Natural killer cell (primary cell): ENCODE results near the gene SEMA3B. TPM values are rescaled to one million over a fixed set of nuclear protein-coding genes. Genes with fewer than 3 reads are reported as not detected.

Source experiments
- ATAC-seq, 3 donors: fragments of 150-1000 bp in 2 of 3; fragments of 200-7000 bp in 1 of 3; cut with Tn5 transposase; 1 replicate in 1 of 3; 2 replicates in 2 of 3; pipeline ENCODE4 v1.10.0; 2021; ENCODE audit warnings: mild to moderate bottlenecking in 2 of 3, moderate library complexity in 2 of 3
- DNase-seq, 2 donors: peaks; one replicate each; pipeline versions ENCODE4 v3.0.0 to v3.0.0-alpha.2; 2013 to 2021; ENCODE audit warnings: mixed read lengths in 1 of 2
- H3K27ac ChIP-seq: one replicate; pipeline ENCODE4 v1.5.1; 2013; ENCODE audit warnings: mild to moderate bottlenecking, low read length
- H3K27me3 ChIP-seq: one replicate; pipeline ENCODE4 v1.6.1; 2013; ENCODE audit warnings: low read length; ENCODE audit not compliant: control insufficient read depth, insufficient read depth
- H3K36me3 ChIP-seq: one replicate; pipeline ENCODE4 v1.6.1; 2013; ENCODE audit warnings: low read length; ENCODE audit not compliant: control insufficient read depth, insufficient read depth
- H3K4me1 ChIP-seq: one replicate; pipeline ENCODE4 v1.6.1; 2013; ENCODE audit warnings: low read length; ENCODE audit not compliant: control insufficient read depth, insufficient read depth
- H3K4me3 ChIP-seq: one replicate; pipeline ENCODE4 v1.5.1; 2013; ENCODE audit warnings: low read length
- H3K9me3 ChIP-seq: one replicate; pipeline ENCODE4 v1.6.1; 2013; ENCODE audit warnings: low read length; ENCODE audit not compliant: control insufficient read depth, insufficient read depth
- H3K27ac Mint-ChIP-seq, 2 donors: one replicate each; pipeline ENCODE4 v1.8.0; 2022; ENCODE audit warnings: mild to moderate bottlenecking in 2 of 2, mixed read lengths in 2 of 2, moderate library complexity in 1 of 2
- H3K27me3 Mint-ChIP-seq, 2 donors: one replicate each; pipeline ENCODE4 v1.8.0; 2022; ENCODE audit warnings: low read depth in 2 of 2, mixed read lengths in 2 of 2
- H3K36me3 Mint-ChIP-seq: one replicate; pipeline ENCODE4 v1.8.0; 2022; ENCODE audit warnings: mixed read lengths
- H3K4me1 Mint-ChIP-seq, 2 donors: one replicate each; pipeline ENCODE4 v1.8.0; 2022; ENCODE audit warnings: mixed read lengths in 2 of 2
- H3K4me3 Mint-ChIP-seq: one replicate; pipeline ENCODE4 v1.8.0; 2022; ENCODE audit warnings: mild to moderate bottlenecking, moderate library complexity, mixed read lengths
- H3K9me3 Mint-ChIP-seq, 2 donors: one replicate each; pipeline ENCODE4 v1.8.0; 2022; ENCODE audit warnings: mixed read lengths in 2 of 2
- CTCF ChIP-seq: fragments of 200-600 bp; IDR thresholded peaks from one replicate; pipeline ENCODE4 v1.8.0; 2022; ENCODE audit warnings: antibody characterized with exemption
- WGBS: methylation state at CpG from one replicate; pipeline ENCODE4 v1.1.7; 2013; ENCODE audit warnings: missing lambda C conversion rate; ENCODE audit not compliant: insufficient coverage; 5-methylcytosine and 5-hydroxymethylcytosine counted together
- intact Hi-C: fragments of 100-400 bp; cut with micrococcal nuclease; formaldehyde crosslinking; loops from one replicate; pipeline ENCODE4 v1.14.2; 2022
- total RNA-seq, 4 donors: library from RNA; stranded (reverse); fragments of 120-200 nt in 1 of 4; gene quantifications; one replicate each; pipeline versions ENCODE4 v1.2.3 to v1.2.4, GENCODE V29; 2013 to 2022

Gene SEMA3B
- total RNA-seq, 3 donors from 2014 or later (not counting 1 experiment from before 2014, with no cell fraction given), result 0.97 to 2.0 (median 0.99) TPM

- H3K4me1 ChIP-seq, result peaks cover 27% of the 10 kb centered on the region
- H3K36me3 Mint-ChIP-seq, result no peaks in the 10 kb centered on the region
- peaks cover 18 to 33% of the 10 kb centered on the region in 2 donors for H3K4me1 Mint-ChIP-seq
- H3K27me3 ChIP-seq, result no peaks in the 10 kb centered on the region
- ATAC-seq, result no peak
- peak overlapping the region; percentile 95 to 97 for H3K27ac Mint-ChIP-seq
- no peak for TF ChIP-seq CTCF
- H3K9me3 Mint-ChIP-seq, result no peaks in the 10 kb centered on the region
- peaks cover 2% of the 10 kb centered on the region for H3K36me3 ChIP-seq
- peak overlapping the region; percentile 36 for H3K4me3 ChIP-seq
- H3K4me3 Mint-ChIP-seq, result peak overlapping the region; percentile 97
- intact Hi-C loops, result loop anchor here (1.0 to 5.0 kb wide), 3 partner anchors 37 to 62 kb away; partner anchors contain the start of gene TMEM115
- DNase-seq, result peak in 1 of 2 donors; percentile 39
- H3K9me3 ChIP-seq, result no peaks in the 10 kb centered on the region
- no peaks in the 10 kb centered on the region for H3K27me3 Mint-ChIP-seq
- peak overlapping the region; percentile 96 for H3K27ac ChIP-seq
- 57% methylated on average over 12 of the region's 12 CpGs for WGBS
Measured at GRCh38 chr3:50299929-50300680, 31.2 kb downstream of the SEMA3B start.

GRCh38 chr3:50300681-50301254 is 31.8 kb downstream of the SEMA3B start:
- H3K4me1 Mint-ChIP-seq, result peaks cover 18 to 33% of the 10 kb centered on the region in 2 donors
- TF ChIP-seq CTCF, result no peak
- no peaks in the 10 kb centered on the region for H3K27me3 Mint-ChIP-seq
- Histone ChIP-seq H3K27me3 (no peaks in the 10 kb centered on the region), H3K4me3 (no peak overlapping the region), H3K36me3 (peaks cover 2% of the 10 kb centered on the region), H3K27ac (no peak overlapping the region), H3K9me3 (no peaks in the 10 kb centered on the region), H3K4me1 (peaks cover 27% of the 10 kb centered on the region)
- no peaks in the 10 kb centered on the region for H3K9me3 Mint-ChIP-seq
- intact Hi-C loops, result no loop called here
- DNase-seq (no peak), ATAC-seq (no peak)
- 93% methylated on average over 6 of the region's 6 CpGs for WGBS
- H3K27ac Mint-ChIP-seq, result peak overlapping the region; percentile 95 to 97
- peak overlapping the region; percentile 97 for H3K4me3 Mint-ChIP-seq
- no peaks in the 10 kb centered on the region for H3K36me3 Mint-ChIP-seq

- no peak for TF ChIP-seq CTCF
- no peak overlapping the region for H3K4me3 Mint-ChIP-seq
- no peak overlapping the region for H3K27ac Mint-ChIP-seq
- no peaks in the 10 kb centered on the region for H3K9me3 Mint-ChIP-seq
- Histone ChIP-seq H3K36me3 (no peaks in the 10 kb centered on the region), H3K27ac (no peak overlapping the region), H3K27me3 (no peaks in the 10 kb centered on the region), H3K4me1 (peaks cover 27% of the 10 kb centered on the region), H3K4me3 (no peak overlapping the region), H3K9me3 (no peaks in the 10 kb centered on the region)
- intact Hi-C loops, result no loop called here
- WGBS, result 95% methylated on average over 32 of the region's 32 CpGs
- DNase-seq (no peak), ATAC-seq (no peak)
- no peaks in the 10 kb centered on the region for H3K27me3 Mint-ChIP-seq
- no peaks in the 10 kb centered on the region for H3K36me3 Mint-ChIP-seq
- peaks cover 18 to 33% of the 10 kb centered on the region in 2 donors for H3K4me1 Mint-ChIP-seq
Measured at GRCh38 chr3:50302095-50303012, 33.4 kb downstream of the SEMA3B start.
